HEK293T (cell line): Measurements from ENCODE around the gene TPD52L1.

Source experiments
- ARNT ChIP-seq: fragments of 450-650 bp; IDR thresholded peaks from 2 replicates; pipeline ENCODE4 v1.6.1; 2017; ENCODE audit warnings: mild to moderate bottlenecking
- BHLHE40 ChIP-seq: fragments of 450-650 bp; IDR thresholded peaks from 2 replicates; pipeline ENCODE4 v1.6.1; 2016; ENCODE audit warnings: mild to moderate bottlenecking, moderate library complexity, borderline replicate concordance
- CTBP1 ChIP-seq: fragments of 450-650 bp; IDR thresholded peaks from 2 replicates; pipeline ENCODE4 v1.6.1; 2016; ENCODE audit warnings: borderline replicate concordance
- ELF4 ChIP-seq: fragments of 450-650 bp; IDR thresholded peaks from 2 replicates; pipeline ENCODE4 v1.6.1; 2017; ENCODE audit warnings: antibody characterized with exemption
- FOXK2 ChIP-seq: fragments of 450-650 bp; IDR thresholded peaks from 2 replicates; pipeline ENCODE4 v1.6.1; 2016; ENCODE audit warnings: mild to moderate bottlenecking
- FOXM1 ChIP-seq: fragments of 450-650 bp; IDR thresholded peaks from 2 replicates; pipeline ENCODE4 v1.6.1; 2017; ENCODE audit warnings: mild to moderate bottlenecking, borderline replicate concordance
- HDGF ChIP-seq: fragments of 450-650 bp; IDR thresholded peaks from 2 replicates; pipeline ENCODE4 v1.6.1; 2017; ENCODE audit warnings: antibody characterized with exemption, borderline replicate concordance
- L3MBTL2 ChIP-seq: fragments of 450-650 bp; conservative IDR thresholded peaks from 2 replicates; pipeline ENCODE4 v1.6.1; 2016; ENCODE audit warnings: mild to moderate bottlenecking
- NFRKB ChIP-seq: fragments of 450-650 bp; IDR thresholded peaks from 2 replicates; pipeline ENCODE4 v1.6.1; 2016; ENCODE audit warnings: mild to moderate bottlenecking, moderate library complexity
- PKNOX1 ChIP-seq: fragments of 450-650 bp; IDR thresholded peaks from 2 replicates; pipeline ENCODE4 v1.6.1; 2016
- SP1 ChIP-seq: fragments of 450-650 bp; IDR thresholded peaks from 2 replicates; pipeline ENCODE4 v1.6.1; 2017
- SUZ12 ChIP-seq: fragments of 450-650 bp; IDR thresholded peaks from 2 replicates; pipeline ENCODE4 v1.6.1; 2016; ENCODE audit warnings: mild to moderate bottlenecking
- TARDBP ChIP-seq: fragments of 450-650 bp; IDR thresholded peaks from 2 replicates; pipeline ENCODE4 v1.6.1; 2016
- ZNF384 ChIP-seq: fragments of 450-650 bp; IDR thresholded peaks from 2 replicates; pipeline ENCODE4 v1.6.1; 2016

GRCh38 chr6:125220712-125221111, 67.1 kb downstream of the TPD52L1 start:
- TF ChIP-seq NFRKB (no peak), FOXK2 (no peak), ARNT (no peak), PKNOX1 (no peak), SP1 (no peak), BHLHE40 (no peak), FOXM1 (no peak), TARDBP (no peak), ZNF384 (no peak), ELF4 (no peak), CTBP1 (no peak), SUZ12 (no peak), HDGF (no peak), L3MBTL2 (no peak)
